ENCODE data around the gene ST8SIA4. TPM values are rescaled to one million over a fixed set of nuclear protein-coding genes. Genes with fewer than 3 reads are reported as not detected.
A peak's percentile ranks its signal among the peaks of the same experiment; 100 is the strongest.

ST8SIA4 gene
- total RNA-seq, 4 donors from 2014 or later, result 1.6 to 4.4 (median 2.8) TPM

GRCh38 chr5:100842080-100842479 lies 61.0 kb downstream of the ST8SIA4 start:
- H3K4me3 ChIP-seq, result peak overlapping the region in 1 of 4 donors; percentile 29
- H3K27ac ChIP-seq, result no peak overlapping the region
- H3K36me3 ChIP-seq, result no peaks in the 10 kb centered on the region
- TF ChIP-seq, protein P1, sequence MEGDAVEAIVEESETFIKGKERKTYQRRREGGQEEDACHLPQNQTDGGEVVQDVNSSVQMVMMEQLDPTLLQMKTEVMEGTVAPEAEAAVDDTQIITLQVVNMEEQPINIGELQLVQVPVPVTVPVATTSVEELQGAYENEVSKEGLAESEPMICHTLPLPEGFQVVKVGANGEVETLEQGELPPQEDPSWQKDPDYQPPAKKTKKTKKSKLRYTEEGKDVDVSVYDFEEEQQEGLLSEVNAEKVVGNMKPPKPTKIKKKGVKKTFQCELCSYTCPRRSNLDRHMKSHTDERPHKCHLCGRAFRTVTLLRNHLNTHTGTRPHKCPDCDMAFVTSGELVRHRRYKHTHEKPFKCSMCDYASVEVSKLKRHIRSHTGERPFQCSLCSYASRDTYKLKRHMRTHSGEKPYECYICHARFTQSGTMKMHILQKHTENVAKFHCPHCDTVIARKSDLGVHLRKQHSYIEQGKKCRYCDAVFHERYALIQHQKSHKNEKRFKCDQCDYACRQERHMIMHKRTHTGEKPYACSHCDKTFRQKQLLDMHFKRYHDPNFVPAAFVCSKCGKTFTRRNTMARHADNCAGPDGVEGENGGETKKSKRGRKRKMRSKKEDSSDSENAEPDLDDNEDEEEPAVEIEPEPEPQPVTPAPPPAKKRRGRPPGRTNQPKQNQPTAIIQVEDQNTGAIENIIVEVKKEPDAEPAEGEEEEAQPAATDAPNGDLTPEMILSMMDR (IDR thresholded peaks at IDR 0.05), result no peak
- TF ChIP-seq POLR2A (IDR thresholded peaks at IDR 0.05), result no peak
- 57 to 64% methylated on average over 2 of the region's 2 CpGs for WGBS, 2 donors
- no peaks in the 10 kb centered on the region for H3K9me3 ChIP-seq
- H3K27me3 ChIP-seq, result no peaks in the 10 kb centered on the region
- H3K4me1 ChIP-seq, result peaks cover 0 to 3% (median 0%) of the 10 kb centered on the region in 3 donors
- DNase-seq, result no peak
- intact Hi-C loops (cut with DNase I), result no loop called here

DNA sequence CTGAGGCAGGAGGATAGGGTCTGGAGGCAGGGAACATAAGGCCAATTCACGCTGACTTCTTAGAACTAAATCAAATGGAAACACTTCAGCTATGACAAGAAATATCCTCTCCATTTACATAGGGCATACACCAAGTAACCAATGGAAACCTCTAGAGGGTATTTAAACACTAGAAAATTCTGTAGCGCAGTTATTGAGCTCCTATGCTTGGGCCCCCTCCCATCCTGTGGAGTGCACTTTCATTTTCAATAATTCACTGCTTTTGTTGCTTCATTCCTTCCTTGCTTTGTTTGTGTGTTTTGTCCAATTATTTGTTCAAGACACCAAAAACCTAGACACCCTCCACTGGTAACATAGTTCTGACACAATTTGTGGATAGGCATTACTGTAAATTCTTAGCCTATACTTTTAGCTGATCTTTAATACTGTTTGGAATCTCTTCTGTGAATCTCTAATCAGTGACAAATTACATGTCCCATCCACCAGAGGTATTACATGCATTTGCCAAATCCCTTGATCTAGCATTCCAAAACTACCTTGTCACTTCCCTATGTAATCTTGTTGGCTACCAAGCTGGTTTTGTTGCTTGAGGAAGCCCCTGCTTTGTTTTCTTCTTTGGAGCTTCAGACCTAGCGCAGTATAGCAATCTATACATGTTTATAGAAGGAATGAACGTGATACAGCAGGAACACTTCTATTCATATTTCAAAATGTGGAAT lies 61.6 kb downstream of the ST8SIA4 start:
- Histone ChIP-seq H3K9me3 (no peaks in the 10 kb centered on the region), H3K4me1 (peaks cover 0 to 3% (median 0%) of the 10 kb centered on the region in 3 donors), H3K27me3 (no peaks in the 10 kb centered on the region), H3K36me3 (no peaks in the 10 kb centered on the region), H3K27ac (peak overlapping the region in 1 of 4 donors; percentile 57), H3K4me3 (peak overlapping the region in 1 of 4 donors; percentile 29)
- TF ChIP-seq, protein P1 (IDR thresholded peaks at IDR 0.05), result no peak
- no peak for TF ChIP-seq POLR2A (IDR thresholded peaks at IDR 0.05)
- WGBS, 2 donors, result 61 to 77% methylated on average over 4 of the region's 4 CpGs
- intact Hi-C loops (cut with DNase I), result no loop called here
- DNase-seq, result no peak

GRCh38 chr5:100840789-100841188 lies 62.3 kb downstream of the ST8SIA4 start:
- H3K27me3 ChIP-seq, result no peaks in the 10 kb centered on the region
- DNase-seq, result no peak
- peak overlapping the region in 1 of 4 donors; percentile 29 for H3K4me3 ChIP-seq
- TF ChIP-seq, protein P1 (IDR thresholded peaks at IDR 0.05), result no peak
- TF ChIP-seq POLR2A (IDR thresholded peaks at IDR 0.05), result no peak
- peak overlapping the region in 1 of 4 donors; percentile 57 for H3K27ac ChIP-seq
- no peaks in the 10 kb centered on the region for H3K36me3 ChIP-seq
- H3K9me3 ChIP-seq, result no peaks in the 10 kb centered on the region
- WGBS, 2 donors, result 28 to 40% methylated on average over 1 of the region's 1 CpG
- intact Hi-C loops (cut with DNase I), result no loop called here
- H3K4me1 ChIP-seq, result peaks cover 0 to 3% (median 0%) of the 10 kb centered on the region in 3 donors

GRCh38 chr5:100840370-100840769 lies 62.7 kb downstream of the ST8SIA4 start:
- intact Hi-C loops (cut with DNase I), result no loop called here
- no peak for DNase-seq
- H3K4me1 ChIP-seq, result peaks cover 0 to 3% (median 0%) of the 10 kb centered on the region in 3 donors
- H3K27me3 ChIP-seq, result no peaks in the 10 kb centered on the region
- TF ChIP-seq, protein P1 (IDR thresholded peaks at IDR 0.05), result no peak
- no peak for TF ChIP-seq POLR2A (IDR thresholded peaks at IDR 0.05)
- no peak overlapping the region for H3K4me3 ChIP-seq
- H3K9me3 ChIP-seq, result no peaks in the 10 kb centered on the region
- no peak overlapping the region for H3K27ac ChIP-seq
- WGBS, 2 donors, result 16 to 17% methylated on average over 2 of the region's 2 CpGs
- H3K36me3 ChIP-seq, result no peaks in the 10 kb centered on the region

GRCh38 chr5:100838048-100838473 lies 65.0 kb downstream of the ST8SIA4 start:
- Histone ChIP-seq H3K27ac (no peak overlapping the region), H3K36me3 (no peaks in the 10 kb centered on the region), H3K27me3 (no peaks in the 10 kb centered on the region), H3K4me3 (no peak overlapping the region), H3K4me1 (peaks cover 0 to 3% (median 0%) of the 10 kb centered on the region in 3 donors), H3K9me3 (no peaks in the 10 kb centered on the region)
- intact Hi-C loops (cut with DNase I), result no loop called here
- TF ChIP-seq, protein P1 (IDR thresholded peaks at IDR 0.05), result no peak
- TF ChIP-seq POLR2A (IDR thresholded peaks at IDR 0.05), result no peak
- DNase-seq, result no peak
- 80 to 89% methylated on average over 2 of the region's 2 CpGs for WGBS, 2 donors

Measured in esophagus squamous epithelium (tissue), 5 donors.